HTERT RPE-1 (cell line): ENCODE data around the gene HSPBP1.

Experiments
- in situ Hi-C: fragments of 300-500 bp; cut with MboI; formaldehyde crosslinking; loops from 4 replicates; pipeline ENCODE4 v1.14.3; 2020; ENCODE audit warnings: low sequenced_read_pairs

Gene HSPBP1

DNA sequence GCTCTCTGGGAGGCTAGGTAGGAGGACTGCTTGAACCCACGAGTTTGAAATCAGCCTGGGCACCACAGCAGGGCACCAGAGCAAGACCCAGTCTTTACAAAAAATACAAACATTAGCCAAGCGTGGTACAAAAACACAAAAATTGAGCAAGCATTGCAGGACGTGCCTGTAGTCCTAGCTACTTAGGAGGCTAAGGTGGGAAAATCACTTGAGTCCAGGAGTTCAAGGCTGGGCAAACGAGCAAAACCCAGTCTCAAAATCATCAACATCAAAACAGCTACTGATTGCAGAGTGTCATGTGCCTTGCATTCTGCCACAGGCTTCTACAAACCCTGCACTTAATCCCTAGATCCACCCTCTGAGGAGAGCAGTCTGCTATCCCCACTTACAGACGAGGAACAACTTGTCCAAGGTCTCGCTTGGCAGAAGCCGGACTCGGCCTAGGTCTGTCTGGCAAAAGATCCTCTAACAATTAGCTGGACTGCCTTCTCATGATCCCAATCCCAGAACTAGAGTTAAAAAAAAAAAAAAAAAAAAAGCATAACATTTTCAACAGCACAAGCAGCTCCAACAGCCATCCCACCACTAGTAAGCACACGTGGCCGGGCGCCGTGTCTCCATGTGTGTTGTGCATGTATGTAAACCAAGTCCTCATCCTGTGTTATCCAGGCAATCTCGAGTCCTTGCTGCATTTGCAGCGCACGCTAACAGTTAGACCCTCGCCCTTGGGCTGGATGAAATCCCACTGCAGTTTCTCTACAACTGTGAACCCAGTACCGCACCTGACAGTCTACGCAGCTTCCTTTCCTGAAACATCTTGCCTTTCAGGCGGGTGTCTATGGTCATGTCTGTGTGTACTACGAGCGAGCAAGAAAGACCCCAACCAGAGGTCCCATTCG, 23.1 kb downstream of the HSPBP1 start:
- in situ Hi-C loops, result no loop called here

DNA sequence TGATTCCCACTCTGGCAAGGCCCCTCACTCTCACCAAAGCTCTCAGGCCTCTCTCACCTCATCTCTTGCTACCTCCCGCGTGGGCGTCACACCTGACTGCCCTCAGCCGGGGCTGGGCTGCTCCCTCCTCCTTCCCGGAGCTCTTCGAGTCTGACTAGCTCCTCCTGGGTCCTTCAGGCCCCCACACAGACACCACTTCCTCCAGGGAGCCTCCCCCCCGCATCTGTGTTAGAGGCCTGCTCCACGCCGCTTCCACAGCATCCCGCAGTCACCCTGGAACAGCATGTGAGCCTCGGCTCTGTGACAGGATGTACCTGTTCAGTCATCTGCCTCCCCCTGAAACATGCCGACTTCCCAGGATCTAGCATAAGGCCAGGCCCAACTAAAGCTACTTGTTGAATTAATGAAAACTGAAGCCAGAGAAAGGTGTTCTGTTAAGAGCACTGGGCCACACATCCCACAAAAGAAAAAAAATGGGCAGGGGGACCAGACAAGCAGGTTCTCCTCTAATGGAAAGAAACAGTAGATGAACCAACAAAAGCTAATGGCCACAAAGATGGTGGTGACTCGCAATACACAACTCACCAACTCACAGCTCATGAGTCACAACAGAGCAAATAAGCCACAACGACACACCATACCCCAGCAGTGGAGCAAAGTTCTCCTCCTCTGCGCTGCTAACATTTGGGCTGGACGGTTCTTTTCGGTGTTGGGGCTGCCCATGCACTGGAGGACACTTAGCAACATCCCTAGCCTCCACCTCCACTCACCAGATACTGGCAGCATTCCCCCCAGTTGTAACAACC, 24.1 kb downstream of the HSPBP1 start:
- in situ Hi-C loops, result no loop called here

DNA sequence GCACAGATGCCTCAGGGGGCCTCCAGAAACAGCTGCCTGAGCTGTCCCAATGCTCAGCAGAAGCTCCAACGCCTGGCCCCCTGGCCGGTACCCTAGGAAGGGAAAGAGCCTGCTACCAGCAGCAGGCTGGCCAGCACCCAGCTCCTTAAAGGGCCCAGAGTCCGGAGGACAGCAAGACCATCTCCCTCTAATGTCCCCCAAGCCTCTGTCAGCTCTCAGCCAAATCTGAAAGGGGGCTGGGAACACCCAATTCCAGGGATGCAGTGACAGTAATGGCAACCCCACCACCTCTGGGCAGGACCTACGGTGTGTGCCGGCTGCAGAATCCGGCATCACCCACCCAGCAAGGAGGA, 25.3 kb downstream of the HSPBP1 start:
- in situ Hi-C loops, result no loop called here

DNA sequence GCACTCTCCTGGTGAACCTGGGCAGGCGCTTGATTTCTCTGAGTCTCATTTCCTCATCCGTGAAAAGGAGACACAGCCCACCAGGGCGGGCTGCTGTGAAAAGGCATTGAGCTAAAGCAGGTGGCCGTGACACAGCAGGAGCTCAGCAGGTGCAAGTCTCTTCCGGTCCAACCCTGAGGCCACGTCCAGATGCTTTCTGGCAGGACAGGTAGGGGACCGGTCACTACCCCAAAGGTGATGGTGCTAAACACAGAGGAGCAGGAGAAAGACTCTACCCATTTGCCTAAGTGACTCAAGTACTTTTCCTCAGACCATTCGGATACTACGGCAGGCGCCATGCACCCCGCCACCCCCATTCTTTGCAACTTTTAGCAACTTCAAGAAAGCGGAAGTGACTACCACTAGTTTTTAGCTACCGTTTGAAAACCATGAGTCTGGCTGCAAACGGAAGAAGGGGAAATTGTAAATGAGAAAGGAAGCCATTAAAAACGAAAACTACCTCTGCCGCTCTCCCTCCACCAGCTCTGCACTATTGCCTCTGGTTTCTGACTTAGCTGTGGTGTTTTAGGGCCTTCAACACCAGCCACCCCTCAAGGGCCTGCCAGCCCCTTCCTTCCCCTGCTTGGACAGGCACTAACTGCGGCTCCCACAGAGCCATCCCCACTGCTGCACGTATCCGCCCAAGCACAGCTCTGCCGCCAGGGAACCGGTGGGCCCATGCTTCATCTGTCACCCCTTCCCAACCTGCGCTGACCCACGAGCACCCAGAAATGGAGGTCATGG, 25.9 kb downstream of the HSPBP1 start:
- in situ Hi-C loops, result no loop called here

DNA sequence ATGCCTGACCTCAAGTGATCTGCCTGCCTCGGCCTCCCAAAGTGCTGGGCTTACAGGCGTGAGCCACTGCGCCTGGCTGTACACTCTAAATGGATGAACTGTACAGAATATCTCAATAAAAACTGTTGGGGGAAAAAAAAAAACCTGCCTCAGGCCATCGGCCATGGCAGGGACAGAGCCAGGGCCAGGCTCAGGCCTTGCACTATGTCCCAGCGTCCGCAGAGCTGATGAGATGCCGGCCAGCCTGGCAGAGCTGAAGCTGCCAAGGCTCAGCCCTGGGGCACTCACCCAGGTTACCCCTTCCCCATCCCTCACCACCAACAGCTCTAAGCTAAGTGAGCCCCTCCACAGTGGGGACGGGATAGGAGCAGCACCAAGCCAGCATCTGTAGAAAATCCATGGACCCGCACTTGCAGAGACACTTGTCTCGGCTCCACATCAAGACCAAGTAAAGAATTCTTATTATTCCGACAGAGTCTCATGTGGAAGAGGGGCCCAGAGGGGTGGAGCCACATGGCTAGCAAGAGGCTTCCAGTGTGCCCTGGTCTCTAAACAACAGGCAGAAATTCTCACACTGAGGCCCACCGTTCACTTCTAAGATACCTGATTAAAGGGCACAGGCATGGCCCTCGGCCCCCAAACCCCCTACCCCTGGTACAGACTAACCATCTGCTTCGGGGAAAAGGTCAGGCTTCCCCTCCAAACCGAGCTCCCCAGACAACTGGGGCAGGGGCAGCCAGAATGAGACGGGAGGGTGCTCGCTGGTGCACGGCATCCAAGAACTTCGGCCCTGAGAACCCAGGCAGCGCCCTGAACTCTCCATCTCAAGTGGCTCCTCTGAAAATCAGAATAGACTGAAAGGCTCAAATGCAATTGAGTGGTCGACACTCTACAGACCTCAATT, 26.9 kb downstream of the HSPBP1 start:
- in situ Hi-C loops, result no loop called here

DNA sequence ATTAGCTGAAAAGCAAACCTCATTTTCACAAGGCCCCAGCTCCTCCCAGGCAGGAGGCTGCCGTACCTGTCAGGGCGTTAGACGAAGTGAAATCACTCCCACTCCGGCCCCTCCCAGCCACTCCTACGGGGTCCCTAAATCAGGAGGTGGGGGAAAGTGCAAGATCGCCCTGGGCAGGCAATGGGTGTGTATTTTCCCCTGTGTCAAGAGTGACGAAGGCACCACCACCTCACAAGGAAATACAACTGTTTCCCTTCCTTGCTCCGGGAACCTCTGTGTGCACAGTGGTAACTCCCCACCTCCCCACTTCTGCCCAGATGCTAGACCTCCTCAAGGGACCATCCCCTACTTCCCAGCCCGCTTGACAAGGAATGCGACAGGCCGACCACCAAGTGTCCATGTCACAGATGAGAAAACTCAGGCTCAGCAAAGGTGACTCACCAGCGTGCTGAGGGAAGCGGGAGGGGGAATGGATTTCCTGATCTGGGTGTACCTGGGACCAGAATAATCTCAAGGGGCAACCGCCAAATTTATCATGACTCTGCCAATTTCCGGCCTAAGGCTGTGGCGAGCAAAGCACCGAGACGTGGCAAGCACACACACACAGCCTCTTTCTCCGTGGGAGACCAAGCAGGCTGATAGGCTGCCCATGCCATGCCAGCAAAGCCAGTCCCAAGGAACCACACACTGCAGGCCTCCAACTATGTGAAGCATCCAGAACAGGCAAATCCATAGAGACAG, 28.4 kb downstream of the HSPBP1 start:
- in situ Hi-C loops, result no loop called here

DNA sequence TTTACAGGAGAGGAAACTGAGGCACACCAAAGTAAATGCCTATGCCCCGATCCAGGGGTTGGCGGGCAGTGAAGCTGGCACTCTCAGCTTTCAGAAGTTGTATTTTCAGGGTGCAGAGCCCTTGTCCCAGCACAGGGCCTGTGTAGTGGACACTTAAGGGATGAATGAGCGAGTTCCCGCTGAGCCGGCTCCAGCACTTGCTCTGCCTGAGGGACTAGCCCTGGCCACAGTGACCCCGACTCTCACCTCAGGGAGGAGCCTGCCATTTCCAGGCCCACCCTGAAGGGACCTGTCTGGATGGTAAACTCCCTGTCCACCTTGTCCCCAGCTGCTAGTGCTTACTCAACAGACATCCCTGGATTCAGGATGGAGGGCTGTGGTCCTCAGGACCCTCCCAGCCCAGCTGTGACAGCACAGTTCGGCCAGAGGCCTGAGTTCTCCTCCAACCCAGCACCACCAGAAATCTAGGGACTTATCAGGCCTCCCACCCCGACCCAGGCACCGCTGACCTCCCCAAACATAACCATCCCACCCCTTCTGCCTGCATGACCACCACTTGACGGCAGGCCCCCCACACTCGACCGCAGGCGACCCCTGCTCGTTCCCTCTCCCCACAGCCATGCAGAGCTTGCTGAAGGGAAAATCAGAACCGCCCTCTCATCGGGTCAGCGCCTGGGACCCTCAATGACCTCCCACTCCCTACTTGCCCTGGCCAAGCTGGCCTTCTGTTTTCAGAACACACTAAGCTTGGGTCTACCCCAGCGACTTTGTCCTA, 29.5 kb downstream of the HSPBP1 start:
- in situ Hi-C loops, result no loop called here

DNA sequence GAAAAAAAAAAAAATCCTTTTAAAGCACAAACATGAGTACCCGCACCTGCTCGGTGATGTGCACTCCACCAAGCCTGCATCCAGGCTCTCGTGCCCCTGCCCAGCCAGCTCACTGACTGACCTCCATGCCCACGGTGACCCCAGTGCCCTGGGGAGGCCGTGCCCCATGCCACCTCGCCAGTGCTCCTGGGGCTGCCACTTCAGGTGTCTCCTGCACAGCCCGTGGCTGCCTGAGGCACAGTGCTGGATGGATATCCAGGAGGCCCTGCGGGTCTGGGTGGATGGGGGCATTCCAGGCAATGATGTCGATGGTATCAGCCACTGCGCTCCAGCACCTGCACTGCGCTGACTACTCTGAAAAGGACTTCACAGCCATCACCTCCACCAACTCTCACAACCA, 30.1 kb downstream of the HSPBP1 start:
- in situ Hi-C loops, result no loop called here

DNA sequence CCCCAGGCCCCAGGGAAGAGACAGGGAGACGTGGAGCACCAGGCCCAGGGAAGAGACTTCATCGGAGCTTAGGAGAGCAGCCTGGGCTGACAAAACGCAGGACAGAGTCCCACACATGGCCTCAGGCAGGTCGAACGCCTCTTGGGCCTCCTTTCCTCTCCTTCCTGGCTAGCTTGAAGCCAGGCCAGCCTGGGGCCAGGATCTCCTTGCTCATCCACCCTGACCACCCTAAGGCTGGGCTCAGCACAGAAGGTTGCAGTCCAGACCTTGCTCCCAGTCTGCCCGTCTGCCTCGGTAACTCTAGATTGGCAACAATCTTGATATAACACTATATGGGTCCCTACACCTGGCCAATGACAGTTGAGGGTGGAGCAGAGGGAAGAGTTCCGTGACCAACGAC, 31.2 kb downstream of the HSPBP1 start:
- in situ Hi-C loops, result no loop called here

DNA sequence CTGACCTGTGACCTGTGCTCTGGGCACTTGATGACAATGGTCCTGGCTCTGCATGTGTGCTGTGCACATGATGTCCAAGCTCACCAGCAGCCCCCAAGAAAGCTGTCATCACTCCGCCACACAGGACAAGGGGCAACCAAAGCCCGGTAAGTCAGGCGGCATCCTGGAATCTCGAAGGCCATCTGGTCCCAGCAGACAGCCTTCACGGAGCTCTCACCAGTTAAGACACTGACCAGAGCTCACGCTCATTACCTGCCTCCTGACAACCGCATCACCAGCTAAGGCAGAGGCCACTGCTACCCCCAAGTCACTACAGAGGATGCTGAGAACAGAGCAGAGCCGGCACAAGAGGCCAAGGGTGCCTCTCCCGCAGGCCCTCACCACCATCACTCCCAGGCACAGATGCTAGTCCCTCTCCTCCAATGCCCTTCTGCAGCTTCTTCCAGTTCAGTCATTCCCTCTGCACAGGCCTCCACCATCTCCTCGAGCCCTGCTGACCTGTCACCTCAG, 31.7 kb downstream of the HSPBP1 start:
- in situ Hi-C loops, result no loop called here

DNA sequence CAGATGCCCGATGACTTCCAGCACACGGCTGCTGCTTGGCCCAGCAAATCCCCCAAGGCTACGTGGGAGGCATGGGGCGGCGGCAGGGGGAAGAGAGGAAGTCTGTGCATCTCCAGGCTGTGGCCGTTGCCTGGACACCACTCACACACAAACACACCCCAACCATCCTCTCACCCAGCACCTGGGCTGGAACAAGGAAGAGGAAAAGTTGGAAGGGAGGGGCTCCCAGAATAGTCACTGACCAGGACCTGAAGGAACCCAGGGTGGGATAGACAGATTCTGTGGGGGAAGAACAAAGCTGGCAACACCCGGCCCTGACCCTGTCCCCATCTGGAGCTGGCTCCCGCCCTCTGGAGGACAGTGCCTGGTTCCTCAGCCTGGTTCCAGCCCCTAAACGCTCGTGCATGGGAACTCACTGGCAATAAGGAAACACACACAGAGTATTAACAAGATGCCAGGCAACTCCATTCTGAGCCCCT, 32.2 kb downstream of the HSPBP1 start:
- in situ Hi-C loops, result no loop called here

DNA sequence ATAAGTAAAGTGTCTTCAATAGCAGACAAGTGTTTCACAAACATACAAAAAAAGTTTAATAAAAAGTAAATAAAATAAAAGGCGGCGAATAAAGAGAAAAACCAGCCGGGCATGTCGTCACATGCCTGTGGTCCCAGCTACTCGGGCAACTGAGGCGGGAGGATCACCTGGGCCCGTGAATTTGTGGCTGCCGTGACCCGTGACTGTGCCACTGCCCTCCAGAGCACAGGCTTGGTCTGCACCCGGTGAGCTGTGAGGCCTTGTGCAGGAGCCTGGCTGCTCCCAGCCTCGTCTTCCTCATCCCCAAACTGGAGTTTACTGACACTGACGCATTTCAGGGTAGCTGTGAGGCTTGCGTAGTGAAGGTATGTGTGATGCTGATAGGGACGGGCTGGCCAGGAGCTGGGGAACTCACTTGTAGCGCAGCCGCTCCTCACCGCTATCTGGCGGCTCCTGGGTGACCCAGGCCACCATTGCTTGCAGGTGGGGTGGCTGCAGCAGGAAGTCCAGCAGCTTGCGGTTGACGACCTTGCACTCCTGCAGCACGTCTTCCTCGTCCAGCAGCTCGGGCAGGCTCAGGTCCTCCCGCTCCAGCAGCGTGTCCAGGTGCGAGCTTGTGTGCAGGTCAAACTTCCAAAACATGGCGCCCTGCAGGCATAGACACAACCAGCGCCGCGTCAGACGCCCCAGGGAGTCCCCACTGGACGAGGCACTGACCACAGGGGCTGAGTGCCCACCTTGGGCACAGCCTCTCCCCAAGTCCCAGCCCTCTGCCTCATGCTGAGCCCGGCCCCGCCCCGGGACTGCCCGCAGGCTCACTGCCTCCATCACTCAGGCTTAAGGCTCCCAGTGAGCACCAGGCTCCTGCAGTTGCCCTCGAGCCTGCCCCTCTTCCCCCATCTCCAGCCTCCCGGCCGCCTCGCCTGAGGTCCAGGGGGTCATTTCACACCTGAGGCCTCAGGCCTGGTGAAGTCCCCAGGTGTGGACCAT, 33.2 kb downstream of the HSPBP1 start:
- in situ Hi-C loops, result no loop called here

DNA sequence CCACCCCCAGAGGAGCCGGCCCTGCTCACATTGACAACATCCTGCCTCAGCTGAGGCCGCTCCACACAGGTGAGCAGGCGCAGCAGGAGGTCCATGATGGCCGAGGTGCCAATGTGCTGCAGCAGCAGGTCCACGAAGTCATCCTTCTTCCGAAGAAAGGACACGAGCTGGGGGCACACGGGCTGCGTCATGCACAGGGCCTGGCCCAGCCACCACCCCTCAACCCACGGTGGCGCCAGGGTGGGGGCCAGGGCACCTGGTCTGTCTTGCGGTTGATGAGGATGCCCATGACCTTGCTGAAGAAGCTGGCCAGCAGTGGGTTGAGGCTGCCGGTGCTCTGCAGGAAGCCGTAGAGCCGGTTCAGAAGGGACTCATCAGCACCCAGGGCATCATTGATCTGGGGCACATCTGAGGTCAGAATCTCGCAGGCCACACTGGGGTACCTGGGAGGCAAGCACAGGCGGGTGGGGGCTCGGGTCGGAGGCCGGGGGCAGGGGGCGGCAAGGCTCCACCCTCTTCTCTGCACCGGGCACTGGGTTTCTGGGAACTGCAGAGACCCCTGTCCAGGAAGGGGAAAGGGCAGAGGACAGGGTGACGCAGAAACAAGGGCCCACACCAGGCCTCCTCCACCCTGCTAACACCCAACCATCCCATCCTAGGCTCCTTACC, 34.5 kb downstream of the HSPBP1 start:
- in situ Hi-C loops, result no loop called here

DNA sequence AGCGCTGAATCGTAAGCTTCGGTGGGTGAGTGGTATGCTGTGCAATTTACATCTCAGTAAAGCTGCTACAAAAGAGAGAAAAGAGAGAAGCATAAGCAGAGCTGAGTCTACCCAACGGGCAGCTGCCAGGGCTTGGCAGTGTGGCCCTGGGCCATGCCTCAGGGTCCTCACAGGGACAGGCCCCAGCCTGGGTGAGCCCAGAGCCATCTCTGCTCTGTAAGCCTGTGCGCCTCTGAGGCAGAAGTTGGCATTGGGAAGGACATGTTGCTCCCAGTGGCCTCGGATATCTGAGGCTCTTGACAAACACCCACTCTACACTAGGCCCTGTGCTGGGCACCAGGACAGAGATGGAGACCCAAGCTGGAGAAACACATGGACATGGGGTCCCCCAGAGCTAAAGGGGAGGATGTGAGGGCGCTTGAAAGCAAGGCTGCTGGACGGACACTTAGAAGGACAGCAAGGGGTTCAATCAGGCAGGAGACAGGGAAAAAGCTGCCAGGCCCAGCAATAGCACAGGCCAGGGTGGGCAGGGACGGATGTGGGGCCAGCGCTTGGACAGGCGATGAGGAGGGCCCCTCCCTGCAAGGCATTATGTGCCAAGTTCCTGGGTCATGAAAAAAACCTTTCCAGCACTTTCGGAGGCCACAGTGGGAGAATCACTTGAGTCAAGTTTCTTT, 35.8 kb downstream of the HSPBP1 start:
- in situ Hi-C loops, result no loop called here

DNA sequence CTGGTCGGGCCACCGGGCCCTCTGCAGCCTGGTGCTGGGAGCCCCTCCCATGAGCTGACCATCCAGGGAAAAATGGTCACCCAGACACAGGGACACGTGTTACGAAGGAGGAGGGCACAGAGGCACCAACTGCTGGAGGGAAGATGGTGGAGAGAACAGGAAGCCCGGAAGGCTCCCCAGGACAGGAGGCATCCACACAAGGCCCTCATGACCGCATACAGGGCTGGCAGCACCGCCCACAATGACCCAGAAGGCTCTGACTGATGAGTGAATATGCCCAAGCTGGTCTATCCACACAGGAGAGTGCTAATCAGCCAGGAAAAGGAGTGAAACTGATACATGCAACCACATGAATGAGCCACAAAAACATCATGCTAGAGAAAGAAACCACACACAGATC, 37.4 kb downstream of the HSPBP1 start:
- in situ Hi-C loops, result no loop called here

DNA sequence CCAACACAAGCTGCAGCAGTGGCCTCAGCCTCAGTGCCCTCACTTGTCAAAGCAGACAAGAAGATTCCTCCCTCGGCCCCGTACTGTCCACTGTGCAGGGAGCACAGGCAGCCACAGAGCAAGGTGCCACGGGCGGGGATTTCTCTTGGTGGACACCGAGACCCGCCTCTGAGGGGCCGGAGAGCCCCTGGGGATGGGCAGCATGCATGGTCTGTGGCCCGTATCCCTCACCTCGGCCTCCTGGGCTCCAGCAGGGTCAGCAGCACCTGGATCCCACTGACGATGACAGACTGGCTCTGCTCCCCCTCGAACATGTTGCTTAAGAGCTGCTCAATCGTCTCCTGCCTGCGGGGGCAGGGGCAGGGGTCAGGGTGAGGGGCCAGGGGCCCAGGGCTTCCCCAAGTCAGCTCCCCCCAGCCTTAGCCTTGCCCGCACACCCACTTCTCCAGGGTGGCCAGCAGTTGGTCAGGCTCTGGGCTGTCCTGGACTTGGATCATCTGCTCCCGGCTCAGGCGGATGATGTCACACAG, 37.9 kb downstream of the HSPBP1 start:
- in situ Hi-C loops, result no loop called here
